Skin epidermis (tissue), 12 donors: Measurements from ENCODE around the gene SLAMF8.
A peak's percentile ranks its signal among the peaks of the same experiment; 100 is the strongest.

Experiments
- H3K27ac ChIP-seq, 21 experiments: fragments of 200-600 bp; sonication (generic) in 11 of 21; one replicate each; pipeline ENCODE4 v1.5.0; 2020; ENCODE audit warnings: mild to moderate bottlenecking in 3 of 21, inconsistent platforms in 2 of 21, moderate library complexity in 2 of 21
- H3K4me3 ChIP-seq, 7 experiments: fragments of 200-600 bp; sonication (generic) in 2 of 7; one replicate each; pipeline ENCODE4 v1.5.0; 2020; ENCODE audit warnings: inconsistent platforms in 2 of 7, mild to moderate bottlenecking in 2 of 7, moderate library complexity in 1 of 7

The SLAMF8 gene

GRCh38 chr1:159826441-159827101 lies at the start of gene SLAMF8:
Gene SLAMF8, plus strand, starts transcription at chr1:159826873. Its CDS starts 26 bp downstream, at chr1:159826899.
- Histone ChIP-seq H3K4me3 (peak within 1 kb of the TSS in 5 of 7 experiments; percentile 4 to 21 (median 14)), H3K27ac (peak within 1 kb of the TSS in 17 of 21 experiments; percentile 34 to 88 (median 71))

- peak overlapping the region in 6 of 21 experiments; percentile 5 to 70 (median 30) for H3K27ac ChIP-seq
- H3K4me3 ChIP-seq: no peak overlapping the region
Observed at GRCh38 chr1:159778266-159778665, 48.4 kb upstream of the SLAMF8 start.

- no peak overlapping the region for H3K4me3 ChIP-seq
Observed at GRCh38 chr1:159779403-159779851, 47.2 kb upstream of the SLAMF8 start.

GRCh38 chr1:159780583-159781582 lies 45.8 kb upstream of the SLAMF8 start, which contains the start of gene DUSP23:
Gene DUSP23, plus strand, starts transcription at chr1:159780962. Its CDS starts 139 bp downstream, at chr1:159781101.
- Histone ChIP-seq H3K27ac (peak within 1 kb of the TSS; percentile 24 to 91 (median 85)), H3K4me3 (peak within 1 kb of the TSS; percentile 60 to 96 (median 72))

More at GRCh38 chr1:159779403-159779851, 47.2 kb upstream of the SLAMF8 start:
- H3K27ac ChIP-seq: peak overlapping the region in 9 of 21 experiments; percentile 17 to 87 (median 55)

GRCh38 chr1:159781992-159782391 lies 44.7 kb upstream of the SLAMF8 start:
- H3K4me3 ChIP-seq: peak overlapping the region in 4 of 7 experiments; percentile 64 to 96 (median 81)

GRCh38 chr1:159783724-159784123 lies 42.9 kb upstream of the SLAMF8 start:
- H3K4me3 ChIP-seq: no peak overlapping the region
- H3K27ac ChIP-seq: no peak overlapping the region

More at GRCh38 chr1:159781992-159782391, 44.7 kb upstream of the SLAMF8 start:
- H3K27ac ChIP-seq: peak overlapping the region in 9 of 21 experiments; percentile 78 to 91 (median 85)

GRCh38 chr1:159786465-159786864 lies 40.2 kb upstream of the SLAMF8 start:
- Histone ChIP-seq H3K4me3 (no peak overlapping the region), H3K27ac (no peak overlapping the region)

GRCh38 chr1:159786966-159787365 lies 39.7 kb upstream of the SLAMF8 start:
- no peak overlapping the region for H3K27ac ChIP-seq
- H3K4me3 ChIP-seq: no peak overlapping the region

- Histone ChIP-seq H3K4me3 (no peak overlapping the region), H3K27ac (no peak overlapping the region)
Observed at GRCh38 chr1:159790237-159790917, 36.3 kb upstream of the SLAMF8 start.

- no peak overlapping the region for H3K27ac ChIP-seq
- no peak overlapping the region for H3K4me3 ChIP-seq
Observed at GRCh38 chr1:159791031-159791430, 35.6 kb upstream of the SLAMF8 start.

- Histone ChIP-seq H3K27ac (no peak overlapping the region), H3K4me3 (no peak overlapping the region)
Observed at GRCh38 chr1:159791461-159791860, 35.2 kb upstream of the SLAMF8 start.

- no peak overlapping the region for H3K27ac ChIP-seq
- no peak overlapping the region for H3K4me3 ChIP-seq
Observed at GRCh38 chr1:159795534-159795933, 31.1 kb upstream of the SLAMF8 start.

GRCh38 chr1:159798893-159799292 lies 27.8 kb upstream of the SLAMF8 start:
- Histone ChIP-seq H3K27ac (peak overlapping the region in 1 of 21 experiments; percentile 2), H3K4me3 (no peak overlapping the region)

- no peak overlapping the region for H3K4me3 ChIP-seq
- peak overlapping the region in 1 of 21 experiments; percentile 2 for H3K27ac ChIP-seq
Observed at GRCh38 chr1:159799446-159799985, 27.2 kb upstream of the SLAMF8 start.

- H3K4me3 ChIP-seq: no peak overlapping the region
- H3K27ac ChIP-seq: peak overlapping the region in 2 of 21 experiments; percentile 20 to 21
Observed at GRCh38 chr1:159800177-159800930, 26.3 kb upstream of the SLAMF8 start.

- H3K4me3 ChIP-seq: no peak within 1 kb of the TSS
- H3K27ac ChIP-seq: no peak within 1 kb of the TSS
Observed at GRCh38 chr1:159802111-159802510, 24.6 kb upstream of the SLAMF8 start, which contains the start of gene FCRL6. Gene FCRL6, plus strand, starts transcription at chr1:159802360. Its CDS starts 65 bp downstream, at chr1:159802425.

- no peak overlapping the region for H3K4me3 ChIP-seq
- H3K27ac ChIP-seq: no peak overlapping the region
Observed at GRCh38 chr1:159803956-159804689, 22.6 kb upstream of the SLAMF8 start.

GRCh38 chr1:159804924-159805323 lies 21.7 kb upstream of the SLAMF8 start:
- Histone ChIP-seq H3K4me3 (no peak overlapping the region), H3K27ac (no peak overlapping the region)
